A549 treated with AZD9567 at 1 μM for 4 hours (cell line): ENCODE measurements around the gene EBNA1BP2. TPM values are rescaled to one million over a fixed set of nuclear protein-coding genes. Genes with fewer than 3 reads are reported as not detected.

Experiments used
- total RNA-seq: library from RNA; stranded (reverse); fragments of 200-300 nt; extraction: Qiagen RNA extraction; gene quantifications from 5 replicates; pipeline ENCODE4 v1.2.3, GENCODE V29; 2022; ENCODE audit not compliant: insufficient read depth

The EBNA1BP2 gene
- 181 to 206 TPM (median 190 TPM) in 5 replicates for total RNA-seq

GRCh38 chr1:43171876-43172526 is at the start of gene EBNA1BP2, which contains the start of gene CFAP57:
Gene EBNA1BP2 (minus strand): TSS chr1:43172290. CDS start chr1:43172118, 172 bp downstream.
Gene CFAP57 (plus strand): TSS chr1:43172330. CDS start chr1:43172754, 424 bp downstream.

Other genes with a start within 250 kb of the EBNA1BP2 start
- 87.5 to 130 TPM (median 93.5 TPM) in 5 replicates for gene SLC2A1, start 213.4 kb downstream of the EBNA1BP2 start, total RNA-seq
- 0.31 to 0.69 TPM (median 0.40 TPM) in 4 of 5 replicates, not detected in the other for gene CFAP57, start within 50 bp of the EBNA1BP2 start, total RNA-seq
- gene TMEM125, start 97.7 kb upstream of the EBNA1BP2 start, total RNA-seq, result not detected in 5 replicates
- gene C1orf210, start 113.3 kb upstream of the EBNA1BP2 start, total RNA-seq, result not detected in 5 replicates
- 0.09 TPM in 1 of 5 replicates, not detected in the others for gene TIE1, start 128.7 kb upstream of the EBNA1BP2 start, total RNA-seq
- gene MPL, start 165.5 kb upstream of the EBNA1BP2 start, total RNA-seq, result 0.06 to 0.16 TPM (median 0.07 TPM) in 3 of 5 replicates, not detected in the others
- gene CDC20, start 186.7 kb upstream of the EBNA1BP2 start, total RNA-seq, result 191 to 219 TPM (median 208 TPM) in 5 replicates
- 131 to 167 TPM (median 132 TPM) in 5 replicates for gene ELOVL1, start 195.7 kb upstream of the EBNA1BP2 start, total RNA-seq
- 31.2 to 35.7 TPM (median 34.1 TPM) in 5 replicates for gene MED8, start 217.5 kb upstream of the EBNA1BP2 start, total RNA-seq
- gene SZT2, start 217.6 kb upstream of the EBNA1BP2 start, total RNA-seq, result 7.3 to 9.3 TPM (median 8.8 TPM) in 5 replicates